H9 (cell line): ENCODE measurements around the gene ILF2. TPM values are rescaled to one million over a fixed set of nuclear protein-coding genes. Genes with fewer than 3 reads are reported as not detected.

ENCODE experiments used
- DNase-seq: peaks from one replicate; pipeline ENCODE4 v3.0.0-alpha.2; 2017
- H2AFZ ChIP-seq: one replicate; pipeline ENCODE4 v1.6.1; 2013; ENCODE audit warnings: mild to moderate bottlenecking, low read length, control low read depth, moderate library complexity
- H2AK5ac ChIP-seq: 2 replicates; pipeline ENCODE4 v1.6.1; 2013; ENCODE audit warnings: low read length, control low read depth, mixed read lengths; ENCODE audit not compliant: insufficient read length
- H2BK120ac ChIP-seq: one replicate; pipeline ENCODE4 v1.6.1; 2013; ENCODE audit warnings: low read depth, mild to moderate bottlenecking, low read length, control low read depth, inconsistent platforms; ENCODE audit not compliant: poor library complexity, severe bottlenecking
- H2BK12ac ChIP-seq: 2 replicates; pipeline ENCODE4 v1.6.1; 2013; ENCODE audit warnings: low read length, control low read depth, mixed read lengths, low read depth; ENCODE audit not compliant: insufficient read length
- H2BK15ac ChIP-seq: 2 replicates; pipeline ENCODE4 v1.6.1; 2013; ENCODE audit warnings: low read depth, low read length, control low read depth
- H2BK20ac ChIP-seq: one replicate; pipeline ENCODE4 v1.6.1; 2013; ENCODE audit warnings: low read depth, mild to moderate bottlenecking, low read length, control low read depth, inconsistent platforms; ENCODE audit not compliant: poor library complexity, severe bottlenecking
- H2BK5ac ChIP-seq: 2 replicates; pipeline ENCODE4 v1.6.1; 2013; ENCODE audit warnings: low read length, control low read depth, mixed read lengths; ENCODE audit not compliant: insufficient read length
- H3K14ac ChIP-seq: 2 replicates; pipeline ENCODE4 v1.6.1; 2013; ENCODE audit warnings: low read length, control low read depth; ENCODE audit not compliant: insufficient read depth
- H3K18ac ChIP-seq: 2 replicates; pipeline ENCODE4 v1.6.1; 2013; ENCODE audit warnings: low read depth, mild to moderate bottlenecking, mixed read lengths, low read length, control low read depth; ENCODE audit not compliant: insufficient read length
- H3K23ac ChIP-seq: 2 replicates; pipeline ENCODE4 v1.6.1; 2013; ENCODE audit warnings: low read length, control low read depth, mixed read lengths, low read depth; ENCODE audit not compliant: insufficient read length
- H3K23me2 ChIP-seq: 2 replicates; pipeline ENCODE4 v1.6.1; 2013; ENCODE audit warnings: low read depth, mild to moderate bottlenecking, mixed read lengths, low read length, control low read depth; ENCODE audit not compliant: insufficient read length, poor library complexity, severe bottlenecking
- H3K27ac ChIP-seq: 2 replicates; pipeline ENCODE4 v1.5.1; 2013; ENCODE audit warnings: low read length, control low read depth, mixed read lengths, low read depth; ENCODE audit not compliant: insufficient read length
- H3K27me3 ChIP-seq: 2 replicates; pipeline ENCODE4 v1.6.1; 2013; ENCODE audit warnings: low read length, control low read depth, inconsistent platforms; ENCODE audit not compliant: insufficient read depth
- H3K4ac ChIP-seq: 2 replicates; pipeline ENCODE4 v1.6.1; 2013; ENCODE audit warnings: low read depth, mild to moderate bottlenecking, control low read depth, inconsistent platforms, low read length, moderate library complexity
- H3K4me1 ChIP-seq: 2 replicates; pipeline ENCODE4 v1.6.1; 2013; ENCODE audit warnings: low read length, control low read depth, inconsistent platforms; ENCODE audit not compliant: insufficient read depth
- H3K4me2 ChIP-seq: 2 replicates; pipeline ENCODE4 v1.6.1; 2013; ENCODE audit warnings: low read length, control low read depth, mixed read lengths; ENCODE audit not compliant: insufficient read length, insufficient read depth
- H3K56ac ChIP-seq: 2 replicates; pipeline ENCODE4 v1.6.1; 2013; ENCODE audit warnings: low read depth, mild to moderate bottlenecking, mixed read lengths, low read length, control low read depth; ENCODE audit not compliant: insufficient read length
- H3K79me1 ChIP-seq: 2 replicates; pipeline ENCODE4 v1.6.1; 2013; ENCODE audit warnings: low read depth, mild to moderate bottlenecking, moderate library complexity, low read length, control low read depth, inconsistent platforms; ENCODE audit not compliant: insufficient read depth, poor library complexity, severe bottlenecking
- H3K79me2 ChIP-seq: 2 replicates; pipeline ENCODE4 v1.6.1; 2013; ENCODE audit warnings: low read length, control low read depth, inconsistent platforms; ENCODE audit not compliant: insufficient read depth
- H3K9ac ChIP-seq: 2 replicates; pipeline ENCODE4 v1.6.1; 2013; ENCODE audit warnings: low read length, control low read depth, mixed read lengths; ENCODE audit not compliant: insufficient read length; ENCODE audit errors: extremely low read depth
- H3K9me3 ChIP-seq: one replicate; pipeline ENCODE4 v1.6.1; 2013; ENCODE audit warnings: low read depth, low read length, inconsistent platforms; ENCODE audit not compliant: control insufficient read depth
- H3T11ph ChIP-seq: one replicate; pipeline ENCODE4 v1.6.1; 2013; ENCODE audit warnings: mild to moderate bottlenecking, low read length, control low read depth, inconsistent platforms
- H4K20me1 ChIP-seq: one replicate; pipeline ENCODE4 v1.6.1; 2013; ENCODE audit not compliant: control insufficient read depth, insufficient read length, insufficient read depth
- H4K5ac ChIP-seq: 2 replicates; pipeline ENCODE4 v1.6.1; 2013; ENCODE audit warnings: low read depth, mild to moderate bottlenecking, mixed read lengths, low read length, control low read depth; ENCODE audit not compliant: insufficient read length
- H4K8ac ChIP-seq: replicated peaks from 2 replicates; pipeline ENCODE4 v1.6.1; 2013; ENCODE audit warnings: low read length, control low read depth, mixed read lengths, low read depth; ENCODE audit not compliant: insufficient read length
- H4K91ac ChIP-seq: 2 replicates; pipeline ENCODE4 v1.6.1; 2013; ENCODE audit warnings: low read depth, mild to moderate bottlenecking, moderate library complexity, mixed read lengths, low read length, control low read depth; ENCODE audit not compliant: insufficient read length
- H3K27ac Mint-ChIP-seq, 3 experiments: 2 replicates in 2 of 3; 3 replicates in 1 of 3; pipeline ENCODE4 v1.8.0; 2020 to 2021; ENCODE audit warnings: mixed read lengths in 3 of 3, mild to moderate bottlenecking in 1 of 3, moderate library complexity in 1 of 3
- H3K27me3 Mint-ChIP-seq: 2 replicates; pipeline ENCODE4 v1.8.0; 2021; ENCODE audit warnings: low read depth, mild to moderate bottlenecking, moderate library complexity, mixed read lengths
- H3K36me3 Mint-ChIP-seq, 3 experiments: 2 replicates in 2 of 3; 3 replicates in 1 of 3; pipeline ENCODE4 v1.8.0; 2020 to 2021; ENCODE audit warnings: low read depth in 3 of 3, mixed read lengths in 3 of 3; ENCODE audit not compliant: insufficient read depth in 1 of 3
- H3K4me1 Mint-ChIP-seq, 2 experiments: 2 replicates each; pipeline ENCODE4 v1.8.0; 2020; ENCODE audit warnings: mixed read lengths in 2 of 2
- H3K4me3 Mint-ChIP-seq, 2 experiments: 2 replicates in 1 of 2; 3 replicates in 1 of 2; pipeline ENCODE4 v1.8.0; 2020 to 2021; ENCODE audit warnings: mild to moderate bottlenecking in 2 of 2, mixed read lengths in 2 of 2, moderate library complexity in 1 of 2
- H3K9me3 Mint-ChIP-seq, 2 experiments: 2 replicates in 1 of 2; 3 replicates in 1 of 2; pipeline ENCODE4 v1.8.0; 2020; ENCODE audit warnings: mild to moderate bottlenecking in 2 of 2, mixed read lengths in 2 of 2, moderate library complexity in 1 of 2
- CTCF ChIP-seq: fragments of 200-600 bp; sonication (generic); conservative IDR thresholded peaks from 3 replicates; pipeline ENCODE4 v1.8.0; 2021; ENCODE audit warnings: antibody characterized with exemption, mild to moderate bottlenecking
- WGBS: extraction: QIAGEN DNeasy Blood & Tissue Kit; methylation state at CpG from one replicate; pipeline ENCODE4 v1.1.7; 2013; ENCODE audit warnings: missing lambda C conversion rate, low lambda C conversion rate, mixed read lengths; ENCODE audit not compliant: insufficient read length; ENCODE audit errors: extremely low coverage; 5-methylcytosine and 5-hydroxymethylcytosine counted together
- total RNA-seq: library from RNA; stranded (reverse); gene quantifications from 2 replicates; pipeline ENCODE4 v1.2.1, GENCODE V29; 2021

The ILF2 gene
- total RNA-seq, 1 experiment from 2014 or later, result 357 TPM

- H3K79me2 ChIP-seq, result peaks cover 3% of the 10 kb centered on the region; the same call in 1 of the 2 replicates
- H3K36me3 Mint-ChIP-seq, result peaks cover 8 to 21% (median 16%) of the 10 kb centered on the region in 3 experiments
- H3K23ac ChIP-seq, result no peak overlapping the region
- no peak overlapping the region for H2BK12ac ChIP-seq
- H3K23me2 ChIP-seq, result peaks cover 19% of the 10 kb centered on the region
- no peak overlapping the region for H3K9ac ChIP-seq
- no peak overlapping the region for H2BK120ac ChIP-seq
- no peak for TF ChIP-seq CTCF
- H3K18ac ChIP-seq, result no peak overlapping the region
- no peak overlapping the region for H2BK15ac ChIP-seq
- H3K79me1 ChIP-seq, result no peaks in the 10 kb centered on the region
- no peak overlapping the region for H3K4ac ChIP-seq
- DNase-seq, result no peak
- H3K4me2 ChIP-seq, result no peak overlapping the region
- H3K9me3 ChIP-seq, result no peaks in the 10 kb centered on the region
- H3K27ac ChIP-seq, result no peak overlapping the region
- H3K4me3 Mint-ChIP-seq, result no peak overlapping the region
- no peak overlapping the region for H3K27ac Mint-ChIP-seq
- no peak overlapping the region for H4K91ac ChIP-seq
- no peak overlapping the region for H3K56ac ChIP-seq
- no peaks in the 10 kb centered on the region for H3K27me3 ChIP-seq
- H2AFZ ChIP-seq, result no peak overlapping the region
- no peak overlapping the region for H2BK5ac ChIP-seq
- H4K20me1 ChIP-seq, result no peaks in the 10 kb centered on the region
- H4K8ac ChIP-seq, result no peak overlapping the region
- peaks cover 40 to 44% of the 10 kb centered on the region in 2 experiments for H3K4me1 Mint-ChIP-seq
- no peak overlapping the region for H2AK5ac ChIP-seq
- no peak overlapping the region; the same call in 1 of the 2 replicates for H3K14ac ChIP-seq
- H3T11ph ChIP-seq, result no peak overlapping the region
- H2BK20ac ChIP-seq, result no peak overlapping the region
- peaks cover 0 to 3% of the 10 kb centered on the region in 2 experiments; a peak in 2 of 5 replicates for H3K9me3 Mint-ChIP-seq
- no CpG with 5 or more reads among the region's 1 CpG for WGBS
- H3K27me3 Mint-ChIP-seq, result 0 out of 2 replicates have a peak, but pooled peaks cover 2% of the 10 kb centered on the region
- H3K4me1 ChIP-seq, result no peaks in the 10 kb centered on the region
- H4K5ac ChIP-seq, result no peak overlapping the region
Measured at GRCh38 chr1:153629971-153630370, 40.8 kb downstream of the ILF2 start.
